Activated CD4-positive, alpha-beta T cell treated with anti-CD3 and anti-CD28 coated beads, Interleukin-2, Interleukin-4, amounts not matched to agents 100 ng/mL and 50 ng/mL, durations not matched to agents 16 hours and 8 hours (primary cell): Measurements from ENCODE around the gene CNGB1.
"Not testable (repeated sequence)": the region's sequence is repeated elsewhere in the genome, so short reads cannot be mapped to it uniquely, and the experiment has no call there.

Source experiments
- DNase-seq: peaks from one replicate; pipeline ENCODE4 v3.0.0-alpha.2; 2020; ENCODE audit warnings: low spot score

The CNGB1 gene

DNA sequence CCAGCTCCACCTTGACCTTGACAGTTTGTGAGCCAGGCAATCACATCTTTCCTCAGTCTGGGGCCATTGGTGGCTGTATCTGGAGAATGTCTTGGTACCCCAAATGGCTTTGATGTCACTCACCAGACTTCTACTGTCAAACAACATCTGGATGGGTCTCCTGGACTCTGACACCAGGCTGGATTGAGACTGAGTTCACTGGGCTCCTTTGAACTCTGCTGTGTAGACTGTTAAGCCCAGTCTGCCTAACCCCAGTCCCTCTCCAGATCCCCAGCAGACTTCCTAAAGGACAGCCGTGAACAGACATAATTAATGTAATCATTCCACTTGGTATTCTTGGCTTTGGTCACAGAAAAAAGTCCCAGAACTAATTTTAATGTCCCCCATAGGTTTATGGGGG, 84.5 kb downstream of the CNGB1 start:
- DNase-seq: no peak

DNA sequence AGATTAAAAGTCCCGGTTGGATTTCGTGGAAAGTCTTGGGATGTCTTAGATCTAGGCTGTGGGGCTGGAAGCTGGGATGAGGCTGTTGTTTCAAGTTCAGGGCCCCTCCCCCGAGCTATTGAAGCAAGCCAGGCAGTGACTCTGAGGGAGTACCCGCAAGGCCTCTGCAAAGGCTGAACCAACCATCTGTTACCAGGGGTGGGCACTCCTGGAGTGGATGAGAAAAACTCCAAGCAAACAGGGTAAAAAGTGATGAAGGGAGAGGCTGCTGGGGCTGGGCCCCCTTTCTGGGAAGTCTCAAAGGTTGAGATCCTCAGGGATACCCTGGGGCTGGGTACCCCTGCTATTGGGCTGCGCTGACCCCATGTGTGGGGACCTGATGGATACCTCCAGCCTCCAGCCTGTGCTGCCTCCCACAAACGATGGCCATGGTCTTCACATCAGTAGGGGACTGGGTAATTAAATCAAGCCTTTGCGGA, 86.2 kb downstream of the CNGB1 start:
- no peak for DNase-seq

DNA sequence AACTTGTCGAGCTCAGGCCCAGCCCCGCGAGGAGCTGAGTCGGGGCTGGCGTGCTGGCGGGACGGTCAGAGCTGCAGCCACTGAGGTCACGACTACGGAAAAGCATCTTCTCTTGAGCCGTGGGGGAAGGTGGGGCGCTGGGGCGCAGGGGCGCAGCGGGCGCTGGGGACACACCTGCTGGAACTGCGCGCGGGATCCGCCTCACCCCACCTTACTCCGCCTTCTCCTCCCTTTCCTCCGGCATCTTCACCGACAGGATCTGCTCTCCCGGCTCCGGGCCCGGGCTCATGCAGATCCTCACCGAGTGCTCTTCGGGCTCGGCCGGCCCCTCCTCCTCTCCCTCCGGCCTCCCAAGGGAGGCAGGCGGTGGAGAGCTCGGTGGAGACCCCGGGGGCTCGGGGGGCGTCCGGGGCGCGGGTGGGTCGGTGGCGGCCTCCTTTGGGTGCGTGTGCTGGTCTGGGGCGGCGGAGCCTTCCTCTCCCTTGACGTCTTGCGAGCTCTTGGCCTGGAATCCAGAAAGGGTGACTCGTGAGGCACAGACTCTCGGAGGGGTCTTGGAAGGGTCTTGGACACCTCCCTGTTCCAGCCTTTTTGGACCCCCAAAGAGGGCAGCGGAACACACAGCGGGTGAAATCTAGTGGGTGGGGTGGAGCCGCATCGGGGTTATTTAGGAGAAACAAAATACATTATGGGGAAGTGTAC, 86.8 kb downstream of the CNGB1 start:
- no peak for DNase-seq

DNA sequence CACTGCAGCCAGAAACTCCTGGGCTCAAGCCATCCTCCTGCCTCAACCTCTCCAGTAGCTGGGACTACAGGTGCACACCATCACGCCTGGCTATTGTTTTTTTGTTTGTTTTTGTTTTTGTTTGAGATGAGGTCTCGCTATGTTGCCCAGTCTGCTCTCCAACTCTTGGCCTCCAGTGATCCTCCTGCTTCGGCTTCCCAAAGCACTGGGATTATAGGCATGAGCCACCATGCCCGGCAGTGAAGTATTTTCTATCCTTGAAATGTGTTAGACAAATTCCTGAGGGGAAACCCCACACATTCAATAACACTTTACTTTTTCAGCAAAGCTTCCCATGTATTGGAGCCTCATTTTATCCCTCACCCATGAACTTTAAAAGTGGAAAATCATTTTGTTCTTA, 87.4 kb downstream of the CNGB1 start:
- no peak for DNase-seq

DNA sequence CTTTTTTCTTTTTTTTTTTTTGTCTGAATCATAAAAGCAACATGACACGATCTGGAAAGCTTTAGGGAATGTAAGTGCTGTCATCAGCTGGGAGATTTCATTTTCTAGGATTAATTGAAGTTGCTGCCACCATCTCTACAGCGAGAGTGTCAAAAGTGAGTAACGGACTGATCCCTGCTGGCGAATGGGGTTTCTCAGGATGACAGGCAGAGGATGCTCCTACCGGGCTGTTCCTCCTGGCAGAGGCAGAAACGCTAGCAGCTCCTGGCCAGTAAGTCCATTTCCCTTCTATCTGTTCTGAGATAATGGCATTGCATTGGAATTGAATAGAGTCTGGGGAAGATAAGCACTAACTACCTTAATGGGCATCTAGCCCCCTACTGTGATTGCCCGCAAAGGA, 88.1 kb downstream of the CNGB1 start:
- DNase-seq: no peak

DNA sequence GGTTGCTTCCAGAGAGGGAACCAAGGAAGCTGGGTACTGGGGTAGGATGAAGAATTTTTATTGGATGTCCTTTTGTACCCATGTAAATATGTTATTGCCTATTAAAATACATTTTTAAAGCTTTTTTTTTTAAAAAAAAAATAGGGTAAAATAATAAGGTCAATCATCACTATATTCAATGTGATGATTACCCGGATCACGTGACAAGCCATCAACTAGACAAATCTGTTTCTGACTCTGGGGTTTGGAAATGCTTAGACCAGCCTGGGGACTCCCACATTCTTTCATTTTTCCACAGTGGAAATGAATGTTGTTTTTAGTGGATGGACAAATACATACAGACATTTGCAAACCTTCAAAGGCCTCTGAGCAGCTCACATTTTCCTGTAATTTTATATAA, 88.7 kb downstream of the CNGB1 start:
- no peak for DNase-seq

DNA sequence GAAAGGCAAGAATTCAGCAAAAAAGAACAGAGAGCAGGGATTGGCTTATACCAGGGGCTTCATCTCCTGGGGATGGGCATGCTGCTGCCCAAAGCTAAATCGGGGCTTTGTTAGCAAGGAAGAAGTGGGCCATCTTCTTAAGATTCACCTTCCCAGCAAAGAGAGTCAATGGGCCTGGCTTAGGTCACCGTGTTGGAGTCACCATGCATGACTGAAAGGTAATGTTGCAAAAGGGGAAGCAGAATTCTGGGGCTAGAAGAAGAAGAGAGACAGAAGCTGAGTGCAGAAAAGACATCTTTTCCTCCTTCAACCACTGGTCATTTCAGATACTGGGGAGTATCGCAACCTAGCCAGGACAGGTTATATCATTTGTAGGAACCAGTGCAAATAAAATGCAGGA, 92.3 kb downstream of the CNGB1 start:
- DNase-seq: no peak

DNA sequence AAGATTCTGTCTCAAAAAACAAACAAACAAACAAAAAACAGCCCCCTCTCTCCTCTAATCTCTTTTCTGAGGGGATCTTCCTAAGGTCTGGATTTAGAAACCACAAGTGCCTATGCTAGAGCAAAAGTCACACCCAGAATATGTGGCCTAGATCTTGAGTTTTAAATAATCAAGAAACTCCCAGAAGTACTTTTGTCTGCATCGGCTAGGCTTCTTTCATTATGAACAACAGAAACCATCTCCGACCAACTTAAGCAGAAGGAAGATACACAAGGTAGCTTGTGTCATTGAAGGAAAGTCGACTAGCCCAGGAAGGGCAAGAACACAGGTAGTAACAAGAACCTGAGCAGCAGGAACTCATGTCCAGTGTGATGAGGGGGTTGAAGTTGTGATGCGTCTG, 94.7 kb downstream of the CNGB1 start:
- peak; percentile 47 for DNase-seq

DNA sequence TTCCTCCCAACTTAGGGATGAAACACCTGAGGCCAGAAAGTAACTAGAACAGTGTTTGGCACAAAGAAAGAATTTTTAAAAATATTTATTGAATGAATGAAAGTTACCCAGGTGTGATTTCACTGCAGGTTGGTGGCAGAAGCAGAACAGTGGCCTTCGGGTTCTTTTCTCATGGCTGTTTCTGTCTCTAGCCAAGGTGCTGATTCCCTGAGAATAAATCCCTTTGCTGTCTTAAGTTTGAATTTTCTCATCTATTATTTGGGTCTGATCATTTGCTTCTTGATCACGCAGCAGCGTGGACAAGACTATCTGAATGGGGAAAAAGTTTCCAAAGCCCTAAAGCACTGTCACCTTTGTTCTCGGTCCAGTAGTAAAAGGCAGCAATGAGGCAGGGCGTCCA, 95.6 kb downstream of the CNGB1 start:
- DNase-seq: no peak

DNA sequence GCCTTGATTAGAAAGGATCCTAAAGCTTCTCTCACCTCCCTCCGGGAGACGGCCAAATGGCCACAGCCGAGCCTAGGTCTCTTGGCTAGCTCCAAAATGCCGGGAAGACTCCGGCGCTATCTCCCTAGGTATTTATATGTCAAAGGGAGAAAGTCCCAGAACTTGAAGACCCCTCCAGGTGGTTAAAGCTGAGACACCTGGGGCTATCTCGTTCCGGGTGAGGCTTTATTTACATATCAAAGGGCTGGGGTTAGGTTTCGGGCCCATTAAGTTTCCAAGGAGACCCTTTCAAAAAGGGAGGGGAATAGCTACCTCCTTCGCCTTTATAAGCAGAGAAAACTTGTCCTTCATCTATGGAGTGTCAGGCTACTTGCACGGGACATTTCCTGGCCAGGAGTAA, 97.7 kb downstream of the CNGB1 start:
- no peak for DNase-seq

DNA sequence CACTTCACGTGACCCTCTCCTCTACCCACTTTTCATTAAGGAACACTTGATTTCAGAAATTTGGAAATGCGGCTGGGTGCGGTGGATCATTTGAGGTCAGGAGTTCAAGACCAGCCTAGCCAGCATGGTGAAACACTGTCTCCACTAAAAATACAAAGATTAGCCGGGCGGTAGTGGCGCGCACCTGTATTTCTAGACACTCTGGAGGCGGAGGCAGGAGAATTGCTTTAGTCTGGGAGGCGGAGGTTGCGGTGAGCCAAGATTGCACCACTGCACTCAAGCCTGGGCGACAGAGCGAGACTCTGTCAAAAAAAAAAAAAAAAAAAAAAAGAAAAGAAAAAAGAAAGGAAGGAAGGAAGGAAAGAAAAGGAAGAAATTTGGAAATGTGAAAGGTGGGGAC, 98.2 kb downstream of the CNGB1 start:
- DNase-seq: not testable (repeated sequence)

DNA sequence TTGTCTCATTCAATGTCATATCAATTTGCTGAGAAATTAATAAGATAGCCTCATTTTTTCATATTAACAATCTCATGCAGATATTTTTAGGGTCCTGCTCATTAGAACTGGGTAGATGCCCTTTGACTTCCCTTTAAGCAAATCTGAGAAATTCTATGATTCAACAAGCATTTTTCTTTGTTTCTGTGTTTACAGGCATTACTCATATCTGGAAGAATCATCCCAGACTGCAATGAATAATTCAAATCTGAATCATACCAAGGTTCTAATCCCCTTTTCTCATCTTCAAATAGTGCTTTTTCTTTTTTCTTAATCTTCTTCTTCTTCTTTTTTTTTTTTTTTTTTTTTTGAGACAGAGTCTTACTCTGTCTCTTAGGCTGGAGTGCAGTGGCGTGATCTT, 99.5 kb downstream of the CNGB1 start:
- DNase-seq: peak; percentile 54

DNA sequence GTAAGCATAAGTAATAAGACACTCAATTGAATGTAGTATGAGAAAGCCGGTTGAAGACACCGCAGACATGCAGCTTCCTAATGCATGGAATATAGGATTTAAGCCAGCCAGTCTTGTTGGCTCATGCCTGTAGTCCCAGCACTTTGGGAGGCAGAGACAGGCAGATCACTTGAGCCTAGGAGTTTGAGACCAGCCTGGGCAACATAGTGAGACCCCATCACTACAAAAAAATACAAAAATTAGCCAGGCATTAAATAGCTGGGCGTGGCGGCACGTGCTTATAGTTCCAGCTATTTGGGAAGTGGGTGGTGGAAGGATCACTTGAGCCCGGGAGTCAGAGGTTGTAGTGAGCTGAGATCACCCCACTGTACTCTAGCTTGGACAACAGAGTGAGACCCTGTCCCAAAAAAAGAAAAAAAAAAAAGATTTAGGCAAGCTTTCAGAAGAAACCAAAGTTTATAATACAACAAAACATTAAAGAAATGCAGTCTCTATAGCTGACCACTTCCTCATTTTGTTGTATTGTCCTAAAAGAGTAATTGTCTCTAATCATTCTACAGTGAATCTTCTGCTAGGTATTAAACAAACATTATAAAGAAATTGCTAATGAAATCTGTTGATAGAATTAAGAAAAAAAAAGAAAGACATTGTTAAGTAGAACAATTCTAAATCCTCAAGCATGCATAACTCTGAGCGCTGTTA, 100.0 kb downstream of the CNGB1 start:
- no peak for DNase-seq

DNA sequence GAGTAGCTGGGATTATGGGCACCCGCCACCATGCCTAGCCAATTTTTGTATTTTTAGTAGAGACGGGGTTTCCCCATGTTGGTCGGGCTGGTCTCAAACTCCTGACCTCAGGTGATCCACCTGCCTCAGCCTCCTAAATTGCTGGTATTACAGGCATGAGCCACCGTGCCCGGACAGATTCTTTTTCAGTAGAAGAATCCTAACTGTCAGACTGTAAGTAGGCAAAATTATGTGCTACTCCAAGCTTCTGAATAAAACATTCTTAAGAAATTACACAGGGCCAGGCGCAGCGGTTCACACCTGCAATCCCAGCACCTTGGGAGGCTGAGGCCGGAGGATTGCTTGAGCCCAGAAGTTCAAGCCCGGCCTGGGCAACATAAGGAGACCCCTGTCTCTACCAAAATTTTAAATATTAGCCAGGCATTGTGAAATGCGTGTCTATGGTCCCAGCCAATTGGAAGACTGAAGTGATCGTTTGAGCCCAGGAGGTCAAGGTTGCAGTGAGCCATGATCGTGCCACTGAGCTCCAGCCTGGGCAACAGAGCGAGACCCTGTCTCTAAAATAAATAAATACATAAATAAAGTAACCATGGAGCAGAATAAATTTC, 101.9 kb downstream of the CNGB1 start:
- no peak for DNase-seq

DNA sequence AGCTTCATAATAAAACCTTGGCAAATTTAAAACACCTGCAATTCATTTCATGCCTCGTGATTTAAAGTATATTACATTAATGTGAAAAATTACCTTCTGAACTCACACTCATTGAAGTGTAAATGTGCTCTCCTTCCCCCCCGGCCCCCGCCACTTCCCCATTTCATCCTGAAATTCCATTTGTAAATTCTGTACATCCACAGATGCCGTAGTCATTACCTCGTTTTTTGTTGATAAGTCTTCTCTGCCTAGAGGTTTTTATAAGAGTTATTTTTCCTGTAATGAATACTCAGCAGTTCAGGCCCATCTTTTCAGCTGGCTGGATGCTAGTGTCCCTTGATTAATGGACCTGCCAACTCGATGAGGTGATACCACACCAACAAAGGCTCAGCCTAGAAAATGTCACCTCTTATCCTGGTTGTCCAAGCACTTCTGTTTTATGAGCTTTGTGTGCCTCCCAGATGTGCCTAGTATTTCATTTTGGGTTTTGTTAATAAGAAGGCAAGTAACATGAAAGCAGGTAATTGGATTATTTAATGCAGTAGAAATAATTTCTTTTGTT, 103.8 kb downstream of the CNGB1 start:
- DNase-seq: no peak

DNA sequence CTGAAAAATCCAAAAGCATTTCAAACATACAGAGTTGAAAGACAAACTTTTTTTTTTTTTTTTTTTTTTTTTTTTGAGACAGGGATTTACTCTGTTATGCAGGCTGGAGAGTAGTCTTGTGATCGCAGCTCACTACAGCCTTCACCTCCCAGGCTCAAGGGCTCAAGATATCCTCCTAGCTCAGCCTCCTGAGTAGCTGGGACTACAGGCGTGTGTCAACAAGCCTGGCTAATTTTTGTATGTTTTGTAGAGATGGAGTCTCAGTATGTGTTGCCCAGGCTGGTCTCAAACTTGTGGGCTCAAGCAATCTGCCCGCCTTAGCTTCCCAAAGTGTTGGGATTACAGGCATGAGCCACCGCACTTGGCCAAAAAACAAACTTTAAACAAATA, 104.4 kb downstream of the CNGB1 start:
- DNase-seq: no peak

DNA sequence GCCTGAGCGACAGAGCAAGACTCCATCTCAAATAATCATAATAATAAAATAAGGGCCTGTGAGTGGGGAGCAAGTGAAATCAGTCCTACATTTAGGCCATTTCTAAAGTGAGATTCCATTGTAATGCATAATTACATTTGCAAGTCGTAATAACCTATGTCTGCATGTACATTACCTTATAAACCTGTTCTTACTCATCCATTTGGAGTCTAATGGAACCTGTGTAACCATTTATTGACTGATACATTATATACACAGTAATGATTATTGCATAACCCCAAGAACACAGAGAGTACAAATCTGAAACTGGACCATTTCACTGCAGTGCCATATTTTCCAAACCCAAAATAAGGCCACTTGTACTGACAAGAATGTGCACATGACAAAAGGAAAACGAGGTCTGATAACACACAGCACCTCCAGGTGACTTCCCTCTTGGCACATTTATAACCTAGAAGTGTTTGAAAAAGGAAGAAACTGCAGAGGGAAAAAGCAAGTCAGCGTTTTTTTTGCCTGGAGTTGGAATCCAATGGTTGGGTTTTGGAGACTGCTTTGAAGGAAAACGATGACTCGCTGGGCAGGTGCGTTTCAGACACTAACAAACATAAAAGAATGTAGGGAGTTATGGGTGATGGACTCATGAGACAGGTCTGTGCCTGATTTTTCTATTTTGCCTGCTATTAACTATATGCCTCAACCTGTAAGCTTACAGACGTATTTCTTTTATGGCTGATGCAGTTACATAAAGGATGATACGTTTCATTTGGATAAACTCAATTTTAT, 105.0 kb downstream of the CNGB1 start:
- no peak for DNase-seq

DNA sequence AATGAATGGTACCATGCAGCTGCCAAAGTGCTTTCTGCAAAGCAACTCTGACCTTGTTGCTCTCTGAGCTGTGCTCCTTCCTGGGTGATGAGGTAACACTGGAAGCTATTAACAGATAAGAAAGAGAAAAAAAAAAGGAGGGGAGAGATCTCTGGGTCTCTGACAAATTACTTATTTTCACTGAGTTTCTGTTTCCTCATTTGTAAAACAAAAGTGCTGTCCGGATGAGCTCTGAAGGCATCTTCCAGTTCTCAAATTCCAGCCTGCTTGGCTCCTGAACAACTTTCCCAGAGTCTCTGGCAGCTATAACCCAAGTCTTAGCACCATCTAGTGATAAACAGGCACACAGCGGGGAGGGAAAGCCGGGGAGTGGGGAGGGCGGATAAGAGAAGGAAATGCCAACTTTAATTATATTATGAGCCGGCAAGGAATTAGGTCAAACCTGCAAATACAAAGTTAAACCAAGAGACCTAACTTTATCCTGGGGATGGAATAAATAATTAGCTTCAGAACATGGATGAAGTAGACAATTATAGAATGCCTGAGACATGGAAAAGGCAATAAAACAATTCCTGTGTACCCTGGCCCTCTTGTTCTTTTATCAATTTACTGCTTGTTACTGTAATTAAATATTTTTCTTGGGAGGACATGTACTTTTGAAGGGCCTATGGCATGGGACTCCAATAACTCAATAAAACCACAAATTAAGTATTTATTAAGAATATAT, 107.3 kb downstream of the CNGB1 start:
- DNase-seq: no peak

DNA sequence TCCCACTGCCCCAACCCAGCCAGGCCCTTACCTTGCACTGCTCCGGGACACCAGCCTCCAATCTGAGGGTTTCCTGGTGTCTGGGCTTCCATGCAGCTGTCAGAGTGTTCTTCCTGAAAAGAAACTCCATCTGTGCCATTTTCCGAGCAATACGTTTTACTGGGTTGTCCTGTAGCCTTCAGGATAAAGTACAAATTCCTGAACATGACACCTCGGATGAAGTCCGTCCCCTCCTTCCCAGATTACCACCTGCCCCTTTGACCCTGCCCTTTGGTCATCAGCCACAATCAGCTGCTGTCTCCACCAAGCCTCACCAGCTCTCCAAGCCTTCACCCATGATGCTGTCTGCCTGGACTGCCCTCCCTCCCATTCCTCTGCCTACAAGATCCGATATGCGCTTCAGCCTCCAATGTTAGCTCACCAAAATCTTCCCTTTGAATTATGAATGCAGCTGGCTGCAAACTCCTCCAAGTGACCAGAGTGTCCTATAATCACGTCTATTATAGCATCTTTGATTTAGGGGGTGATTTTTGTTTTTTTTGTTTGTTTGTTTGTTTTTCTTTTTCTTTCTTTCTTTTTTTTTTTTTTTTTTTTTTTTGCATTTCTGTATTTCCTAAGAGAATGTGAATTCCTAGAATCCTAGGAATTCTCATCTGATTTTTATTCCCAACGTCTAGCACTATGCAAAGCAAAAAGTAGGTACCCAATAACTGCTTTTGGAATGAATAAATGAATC, 108.1 kb downstream of the CNGB1 start:
- no peak for DNase-seq

DNA sequence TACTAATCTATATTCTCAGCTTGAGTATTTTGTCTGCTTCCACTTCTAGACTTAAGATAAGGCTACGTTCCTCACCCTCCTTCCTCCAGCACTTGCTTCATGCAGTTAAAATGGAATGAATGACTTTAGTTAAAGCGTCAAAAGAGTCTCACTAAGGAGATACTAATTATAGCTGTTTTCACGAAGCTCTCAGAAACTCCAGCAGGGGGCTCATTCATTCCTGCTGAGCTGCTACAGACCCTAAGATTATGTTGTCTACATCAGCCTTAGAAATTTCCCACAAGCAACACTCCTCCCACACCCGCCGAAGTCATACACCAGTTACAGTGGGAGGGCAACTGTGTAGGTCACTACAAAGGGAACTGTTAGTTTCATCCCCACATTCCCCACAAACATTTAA, 111.6 kb downstream of the CNGB1 start:
- DNase-seq: no peak

DNA sequence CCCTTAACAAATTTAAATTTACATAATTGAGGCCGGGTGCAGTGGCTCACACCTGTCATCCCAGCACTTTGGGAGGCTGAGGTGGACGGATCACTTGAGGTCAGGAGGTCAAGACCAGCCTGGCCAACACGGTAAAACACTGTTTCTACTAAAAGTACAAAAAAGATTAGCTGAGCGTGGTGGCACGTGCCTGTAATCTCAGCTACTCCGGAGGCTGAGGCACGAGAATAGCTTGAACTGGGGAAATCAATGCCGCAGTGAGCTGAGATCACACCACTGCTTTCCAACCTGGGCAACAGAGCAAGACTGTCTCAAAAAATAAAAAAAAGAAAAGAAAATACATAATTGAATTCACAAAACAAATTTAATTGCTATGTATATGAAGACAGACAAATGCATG, 112.3 kb downstream of the CNGB1 start:
- DNase-seq: no peak
